ENCODE data around the gene FBP2. TPM values are rescaled to one million over a fixed set of nuclear protein-coding genes. Genes with fewer than 3 reads are reported as not detected.

The FBP2 gene
- polyA plus RNA-seq, 1 donor (not counting 4 experiments of a cell fraction or from before 2014, with no cell fraction given) = not detected

DNA sequence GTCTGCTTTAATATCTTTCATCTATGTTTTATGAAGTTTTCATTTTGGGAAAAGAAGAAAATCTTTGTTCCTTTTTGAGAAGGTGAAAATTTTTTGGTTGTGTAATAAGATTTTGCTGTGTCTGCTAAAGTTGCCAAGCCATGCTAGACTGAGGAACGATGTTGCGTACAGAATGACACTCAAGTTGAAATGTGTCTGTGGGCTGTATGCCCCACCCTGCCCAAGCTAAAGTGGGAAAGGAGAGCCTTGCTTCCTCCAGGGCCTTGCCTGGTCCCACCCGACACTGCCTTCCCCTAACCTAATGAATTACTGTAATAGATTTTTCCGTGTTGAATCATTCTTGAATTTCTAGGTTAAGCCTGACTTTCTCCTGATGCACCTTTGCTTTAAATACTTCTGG lies 36.2 kb downstream of the FBP2 start:
- no peak for DNase-seq (ENCODE audit: low read depth, low spot score)
- Histone ChIP-seq H3K27ac (ENCODE audit: control insufficient read depth, insufficient read depth, low read length) (no peak overlapping the region), H3K79me2 (ENCODE audit: control insufficient read depth, insufficient read depth, low read length) (no peaks in the 10 kb centered on the region), H3K36me3 (ENCODE audit: control insufficient read depth in 2 of 2, extremely low read depth in 1 of 2, insufficient read depth in 2 of 2, low read length in 2 of 2) (no peaks in the 10 kb centered on the region), H3K27me3 (ENCODE audit: control insufficient read depth, extremely low read depth, insufficient read depth, low read length) (no peaks in the 10 kb centered on the region), H4K20me1 (ENCODE audit: control insufficient read depth, extremely low read depth, insufficient read depth, low read length) (no peaks in the 10 kb centered on the region), H3K9me3 (ENCODE audit: control insufficient read depth, low read depth, low read length) (no peaks in the 10 kb centered on the region), H3K4me3 (ENCODE audit: control insufficient read depth in 2 of 3, extremely low read depth in 1 of 3, insufficient read depth in 2 of 3, low read depth in 1 of 3, low read length in 3 of 3) (no peak overlapping the region), H3K4me1 (ENCODE audit: control insufficient read depth, extremely low read depth, insufficient read depth, low read length) (no peaks in the 10 kb centered on the region), H3K9ac (ENCODE audit: control insufficient read depth, extremely low read depth, insufficient read depth, low read length) (no peak overlapping the region), H2AFZ (ENCODE audit: control insufficient read depth, low read length) (no peak overlapping the region), H3K4me2 (ENCODE audit: control insufficient read depth, extremely low read depth, insufficient read depth, low read depth, low read length) (no peak overlapping the region), H3K9me1 (ENCODE audit: control insufficient read depth, extremely low read depth, insufficient read depth, low read length) (no peaks in the 10 kb centered on the region)
- TF ChIP-seq CTCF (optimal IDR thresholded peaks at IDR 0.05 in 1 of 3, IDR thresholded peaks at IDR 0.05 in 1 of 3, conservative IDR thresholded peaks at IDR 0.05 in 1 of 3; ENCODE audit: extremely low read depth in 1 of 3, insufficient read depth in 2 of 3, low read length in 3 of 3) (no peak), EZH2 (IDR thresholded peaks at IDR 0.05; ENCODE audit: low read length) (no peak)
- dilution Hi-C loops (cut with MboI; ENCODE audit: extremely low pct_ligation_motif_present, low sequenced_read_pairs) = no loop called here
- FAIRE-seq = no peak

GRCh38 chr9:94554439-94555331 lies 38.9 kb downstream of the FBP2 start, which contains the start of gene PCAT7:
Gene PCAT7, plus strand, starts transcription at chr9:94555083.
- Histone ChIP-seq H3K9me1 (ENCODE audit: control insufficient read depth, extremely low read depth, insufficient read depth, low read length) (no peaks in the 10 kb centered on the region), H3K27ac (ENCODE audit: control insufficient read depth, insufficient read depth, low read length) (no peak within 1 kb of the TSS), H3K79me2 (ENCODE audit: control insufficient read depth, insufficient read depth, low read length) (no peaks in the 10 kb centered on the region), H3K4me1 (ENCODE audit: control insufficient read depth, extremely low read depth, insufficient read depth, low read length) (no peaks in the 10 kb centered on the region), H3K36me3 (ENCODE audit: control insufficient read depth in 2 of 2, extremely low read depth in 1 of 2, insufficient read depth in 2 of 2, low read length in 2 of 2) (no peaks in the 10 kb centered on the region), H3K4me3 (ENCODE audit: control insufficient read depth in 2 of 3, extremely low read depth in 1 of 3, insufficient read depth in 2 of 3, low read depth in 1 of 3, low read length in 3 of 3) (peak within 1 kb of the TSS in 1 of 3 experiments; percentile 12), H3K4me2 (ENCODE audit: control insufficient read depth, extremely low read depth, insufficient read depth, low read depth, low read length) (no peak within 1 kb of the TSS), H3K9me3 (ENCODE audit: control insufficient read depth, low read depth, low read length) (no peaks in the 10 kb centered on the region), H3K27me3 (ENCODE audit: control insufficient read depth, extremely low read depth, insufficient read depth, low read length) (no peaks in the 10 kb centered on the region), H4K20me1 (ENCODE audit: control insufficient read depth, extremely low read depth, insufficient read depth, low read length) (no peaks in the 10 kb centered on the region), H3K9ac (ENCODE audit: control insufficient read depth, extremely low read depth, insufficient read depth, low read length) (peak within 1 kb of the TSS; percentile 22), H2AFZ (ENCODE audit: control insufficient read depth, low read length) (no peak within 1 kb of the TSS)
- no peak for DNase-seq (ENCODE audit: low read depth, low spot score)
- peak; percentile 39 to 77 (median 62) for TF ChIP-seq CTCF (optimal IDR thresholded peaks at IDR 0.05 in 1 of 3, IDR thresholded peaks at IDR 0.05 in 1 of 3, conservative IDR thresholded peaks at IDR 0.05 in 1 of 3; ENCODE audit: extremely low read depth in 1 of 3, insufficient read depth in 2 of 3, low read length in 3 of 3)
- no peak for TF ChIP-seq EZH2 (IDR thresholded peaks at IDR 0.05; ENCODE audit: low read length)
- no peak for FAIRE-seq
- dilution Hi-C loops (cut with MboI; ENCODE audit: extremely low pct_ligation_motif_present, low sequenced_read_pairs) = no loop called here
